Effector CD8-positive, alpha-beta T cell (primary cell): Measurements from ENCODE around the gene UFD1.
A peak's percentile ranks its signal among the peaks of the same experiment; 100 is the strongest.

Experiments used
- DNase-seq: peaks from one replicate; lab custom pipeline; 2025; lab: John Stamatoyannopoulos, UW

The UFD1 gene

DNA sequence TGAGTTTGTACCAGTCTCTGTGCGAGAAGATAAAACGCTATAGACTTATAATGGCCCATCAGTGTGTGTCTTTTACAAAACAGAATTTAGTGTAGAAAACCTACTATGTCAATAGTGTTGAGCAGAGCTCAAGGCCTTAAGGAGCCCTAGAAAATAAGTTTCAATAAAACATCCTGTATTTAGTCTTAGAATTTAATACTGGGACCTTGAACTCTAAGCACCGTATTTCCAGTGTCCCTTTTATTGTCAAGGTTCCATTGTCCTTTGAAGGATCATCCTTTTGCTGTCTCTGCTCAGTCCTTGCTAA is 17.3 kb upstream of the UFD1 start:
- DNase-seq, result no peak

DNA sequence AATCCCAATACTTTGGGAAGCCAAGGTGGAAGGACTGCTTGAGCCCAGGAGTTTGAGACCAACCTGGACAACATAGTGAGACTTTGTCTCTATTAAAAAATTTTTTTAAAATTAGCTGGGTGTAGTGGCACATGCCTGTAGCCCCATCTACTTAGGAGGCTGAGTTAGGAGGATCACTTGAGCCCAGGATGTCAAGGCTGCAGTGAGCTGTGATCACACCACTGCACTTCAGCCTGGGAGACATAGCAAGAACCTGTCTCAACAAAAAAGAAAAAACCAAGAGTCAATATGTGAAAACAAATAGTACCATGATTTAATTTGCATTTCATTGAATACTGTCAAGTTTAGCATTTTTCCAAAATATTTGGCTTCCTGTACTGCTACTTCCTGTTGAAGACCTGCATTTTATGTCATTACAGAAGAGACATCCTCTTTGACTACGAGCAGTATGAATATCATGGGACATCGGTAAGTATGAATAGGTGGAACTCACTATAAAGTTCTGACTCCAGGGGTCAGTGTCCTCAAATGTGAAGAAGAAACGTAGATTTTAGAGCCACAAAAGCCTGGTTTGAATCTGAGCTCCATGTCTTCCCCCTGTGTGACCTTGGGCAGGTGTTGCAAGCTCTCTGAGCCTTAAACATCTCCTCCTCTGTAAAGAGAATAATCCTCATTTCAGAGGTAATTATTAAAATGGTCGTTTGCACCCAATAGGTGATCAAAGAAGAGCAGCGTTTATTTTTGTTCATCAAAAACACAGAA is 16.8 kb upstream of the UFD1 start:
- no peak for DNase-seq

DNA sequence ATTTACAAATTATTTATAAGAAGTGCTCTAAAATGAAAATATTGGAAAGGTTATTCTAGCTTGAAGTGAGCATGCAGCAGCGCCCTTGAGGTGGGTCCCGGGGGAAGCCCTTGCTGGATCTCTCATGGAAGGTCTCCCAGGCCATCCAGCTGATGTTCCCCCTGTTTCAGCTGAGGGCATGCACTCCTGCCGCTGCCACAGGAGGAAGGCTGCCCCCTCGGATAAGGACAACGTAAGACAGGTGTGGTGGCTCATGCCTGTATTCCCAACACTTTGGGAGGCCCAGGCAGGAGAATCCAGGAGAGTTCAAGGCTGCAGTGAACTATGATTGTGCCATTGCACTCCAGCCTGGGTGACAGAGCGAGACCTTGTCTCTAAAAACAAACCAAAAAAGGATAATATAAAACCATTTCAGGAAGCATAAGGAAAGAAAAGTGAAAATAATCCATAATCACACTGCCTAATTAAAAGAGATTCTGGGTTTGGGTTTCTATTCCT is 15.7 kb upstream of the UFD1 start:
- no peak for DNase-seq

DNA sequence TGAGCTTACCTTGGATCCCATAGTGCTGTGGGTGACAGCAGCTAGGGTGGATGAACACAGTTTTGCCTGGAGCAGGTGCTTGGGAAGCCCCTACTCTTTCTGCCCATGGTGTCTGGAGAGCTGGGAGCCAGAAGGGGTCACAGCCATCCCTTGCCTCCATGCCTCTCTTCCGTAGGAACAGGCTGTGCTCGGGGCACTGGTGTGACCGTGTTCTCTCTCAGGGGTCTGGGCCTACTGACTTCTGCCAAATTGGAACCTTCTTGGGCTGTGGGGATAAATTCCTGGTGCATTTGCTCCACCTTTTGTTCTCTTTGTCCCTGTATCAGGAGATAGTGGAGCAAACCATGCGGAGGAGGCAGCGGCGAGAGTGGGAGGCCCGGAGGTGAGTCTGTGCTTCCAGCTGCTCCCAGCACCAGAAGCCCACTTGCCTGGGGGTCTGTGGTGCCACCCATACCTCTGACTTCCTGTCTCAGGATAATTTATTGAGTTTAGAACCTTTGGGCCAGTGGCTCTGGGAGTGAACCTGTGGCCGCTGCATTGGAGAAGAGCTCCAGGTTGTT is 15.1 kb upstream of the UFD1 start:
- no peak for DNase-seq

DNA sequence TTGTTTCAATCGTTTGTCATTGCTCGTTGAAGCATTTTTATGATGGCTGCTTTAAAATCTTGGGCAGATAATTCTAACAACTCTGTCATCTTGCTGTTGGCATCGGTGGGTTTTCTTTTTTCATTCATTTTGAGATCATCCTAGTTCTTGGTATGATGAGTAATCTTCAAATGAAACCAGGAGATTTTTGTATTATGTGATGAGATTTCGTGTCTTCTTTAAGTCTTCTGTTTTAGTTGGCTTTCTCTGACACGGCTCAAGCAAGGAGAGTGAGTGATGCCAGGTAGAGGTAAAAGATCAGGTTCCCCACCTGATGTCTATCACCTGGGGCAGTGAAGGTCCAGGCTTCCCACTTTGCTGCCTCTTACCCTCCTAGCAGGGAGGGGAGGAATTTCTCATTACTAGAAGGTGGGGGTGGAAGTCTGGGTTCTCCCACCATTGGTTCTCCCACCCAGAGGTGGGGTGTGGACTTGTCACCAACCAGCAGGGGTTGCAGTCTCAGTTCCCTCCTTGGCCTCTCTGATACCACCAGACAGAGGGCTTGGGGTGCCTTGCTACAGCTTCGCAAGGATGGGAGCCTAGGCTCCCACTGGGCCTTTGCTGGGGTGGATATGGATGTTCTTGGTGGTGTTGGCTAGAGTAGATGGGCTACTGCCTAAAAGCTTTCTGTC is 13.6 kb upstream of the UFD1 start:
- no peak for DNase-seq

DNA sequence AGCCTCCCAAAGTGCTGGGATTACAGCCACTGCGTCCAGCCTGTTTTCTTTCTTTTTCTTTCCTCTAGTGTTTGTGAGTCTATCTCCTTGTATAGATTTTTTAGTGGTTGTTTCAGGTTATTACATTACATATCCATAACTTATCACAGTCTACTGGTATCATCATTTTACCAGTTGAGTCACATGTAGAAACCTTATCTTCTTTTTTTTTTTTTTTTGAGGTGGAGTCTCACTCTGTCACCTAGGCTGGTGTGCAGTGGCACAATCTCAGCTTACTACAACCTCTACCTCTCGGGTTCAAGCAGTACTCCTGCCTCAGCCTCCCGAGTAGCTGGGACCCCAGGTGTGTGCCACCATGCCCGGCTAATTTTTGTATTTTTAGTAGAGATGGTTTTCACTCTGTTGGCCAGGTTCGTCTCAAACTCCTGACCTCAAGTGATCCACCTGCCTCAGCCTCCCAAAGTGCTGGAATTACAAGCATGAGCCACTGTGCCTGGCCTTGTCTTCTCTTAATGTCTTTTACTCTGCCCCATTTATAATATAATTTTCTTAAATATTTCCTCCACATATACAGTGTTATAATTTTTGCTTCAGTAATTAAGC is 11.7 kb upstream of the UFD1 start:
- no peak for DNase-seq

DNA sequence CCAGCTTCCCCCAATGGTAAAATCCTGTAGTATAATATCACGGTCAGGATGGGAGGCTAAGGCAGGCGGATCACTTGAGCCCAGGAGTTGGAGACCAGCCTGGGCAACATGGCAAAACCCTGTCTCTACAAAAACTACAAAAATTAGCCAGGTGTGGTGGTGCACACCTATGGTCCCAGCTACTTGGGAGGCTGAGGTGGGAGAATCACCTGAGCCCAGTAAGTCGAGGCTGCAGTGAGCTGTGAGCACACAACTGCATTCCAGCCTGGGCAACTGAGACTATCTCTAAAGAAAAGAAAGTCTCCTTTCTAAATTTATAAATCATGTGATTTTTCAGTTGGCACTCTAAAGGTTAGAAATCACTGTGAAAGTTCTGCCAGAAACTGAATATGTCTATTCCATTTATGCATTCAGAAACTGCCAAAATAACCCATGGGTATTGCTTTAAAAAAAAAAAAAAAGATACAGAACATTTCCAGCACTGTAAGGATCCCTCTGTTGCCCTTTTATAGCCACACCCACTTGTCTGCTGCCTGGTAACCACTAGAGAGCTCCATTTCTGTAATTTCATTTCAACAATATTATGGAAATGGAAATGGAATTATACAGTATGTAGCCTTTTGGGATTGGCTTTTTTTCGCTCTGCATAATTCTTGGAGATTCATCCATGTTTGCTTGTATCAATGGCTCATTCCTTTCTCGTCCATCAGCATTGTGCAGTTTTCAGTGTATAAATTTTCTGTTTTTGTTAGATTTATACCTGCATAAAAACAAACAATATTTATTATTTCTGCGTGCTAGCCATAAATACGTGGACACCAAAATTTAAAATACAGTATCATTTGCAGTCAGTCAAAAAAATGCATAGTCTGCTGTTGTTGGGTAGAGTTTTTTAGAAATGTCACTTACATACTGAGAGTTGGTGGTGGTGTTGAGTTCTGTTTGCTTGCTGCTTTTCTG is 10.2 kb upstream of the UFD1 start:
- DNase-seq, result no peak

DNA sequence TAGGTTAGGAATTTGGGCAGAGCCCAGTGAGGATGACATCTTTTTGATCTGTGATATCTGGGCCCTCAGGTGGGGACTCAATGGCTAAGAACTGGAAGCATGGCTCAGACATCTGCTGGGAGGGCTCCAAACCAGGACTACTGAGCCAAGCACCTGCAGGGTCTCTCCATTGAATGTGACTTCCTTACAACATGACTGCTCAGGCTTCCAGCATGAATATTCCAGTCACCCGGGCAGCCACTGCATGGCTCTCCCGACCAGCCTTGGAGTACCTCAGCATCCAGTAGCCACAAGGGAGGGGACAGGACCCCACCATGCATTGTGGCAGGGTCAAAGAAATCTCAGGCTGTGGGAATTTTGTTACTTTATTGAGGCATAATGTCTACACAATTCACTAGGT is 9.3 kb upstream of the UFD1 start:
- DNase-seq, result no peak

DNA sequence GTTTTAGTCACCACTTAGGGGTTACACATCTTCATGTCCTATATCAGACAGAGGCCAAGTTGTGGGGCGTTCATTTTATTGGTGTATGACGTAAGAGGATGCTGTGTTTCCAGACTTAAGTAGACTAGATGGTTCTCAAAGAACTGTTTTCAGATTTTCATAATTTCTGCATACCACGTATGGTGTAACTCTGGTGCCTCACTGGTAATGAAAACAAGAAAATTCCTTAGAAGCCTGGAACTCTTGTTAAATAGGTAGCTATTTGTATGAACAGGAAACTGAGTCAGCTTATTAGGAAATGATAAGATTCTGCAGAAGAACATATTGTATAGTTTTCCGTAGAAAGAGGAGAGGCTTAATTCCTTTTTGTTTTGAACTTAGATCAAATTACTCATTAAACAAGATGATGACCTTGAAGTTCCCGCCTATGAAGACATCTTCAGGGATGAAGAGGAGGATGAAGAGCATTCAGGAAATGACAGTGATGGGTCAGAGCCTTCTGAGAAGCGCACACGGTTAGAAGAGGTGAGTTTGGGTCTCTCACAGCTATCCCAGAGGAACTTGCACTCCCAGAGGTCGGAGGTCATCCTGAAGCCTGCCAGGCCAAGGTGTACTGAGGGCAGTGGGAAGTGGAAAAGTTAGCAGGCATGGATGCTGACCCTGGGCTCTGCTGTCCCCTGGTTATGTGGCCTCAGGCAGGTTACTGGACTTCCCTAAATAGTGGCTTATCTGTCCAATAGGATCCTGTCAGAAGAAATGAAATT is 4.7 kb upstream of the UFD1 start:
- DNase-seq, result no peak

DNA sequence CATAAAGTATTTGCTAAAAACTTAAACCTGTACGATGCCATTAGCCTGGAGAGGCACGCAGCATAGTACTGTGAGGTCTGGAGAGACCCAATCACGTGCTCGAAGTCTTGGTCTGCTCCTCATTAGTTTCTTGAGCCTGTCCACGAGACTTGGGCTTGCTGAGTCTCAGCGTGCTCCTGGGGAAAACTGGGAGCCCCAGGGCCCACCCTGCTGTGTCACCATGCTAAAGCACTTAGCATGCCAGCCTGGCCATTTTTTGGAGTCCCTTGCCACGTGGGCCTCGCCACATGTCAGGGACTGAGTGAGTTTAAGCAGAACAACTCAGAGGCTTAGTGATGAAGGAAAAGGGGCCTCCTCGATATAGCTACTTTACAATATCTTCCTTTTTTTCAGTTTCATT is 3.3 kb upstream of the UFD1 start:
- DNase-seq, result no peak

DNA sequence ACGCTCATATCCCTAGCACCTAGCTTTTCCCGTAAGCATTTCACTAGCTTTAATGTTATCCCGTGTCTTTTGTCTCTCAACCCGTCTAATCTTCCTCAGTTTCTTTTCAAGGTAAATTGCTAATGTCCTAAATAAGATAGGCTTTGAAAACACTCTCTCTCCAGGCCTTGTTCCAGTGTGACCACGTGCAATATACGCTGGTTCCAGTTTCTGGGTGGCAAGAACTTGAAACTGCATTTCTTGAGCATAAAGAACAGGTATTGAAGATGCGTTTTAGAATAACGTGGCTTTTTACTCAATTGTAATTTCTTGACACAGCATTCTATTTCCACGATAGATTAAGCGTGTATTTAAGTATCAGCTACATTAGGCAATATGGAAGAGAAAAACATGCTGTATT is 1.8 kb upstream of the UFD1 start:
- no peak for DNase-seq

DNA sequence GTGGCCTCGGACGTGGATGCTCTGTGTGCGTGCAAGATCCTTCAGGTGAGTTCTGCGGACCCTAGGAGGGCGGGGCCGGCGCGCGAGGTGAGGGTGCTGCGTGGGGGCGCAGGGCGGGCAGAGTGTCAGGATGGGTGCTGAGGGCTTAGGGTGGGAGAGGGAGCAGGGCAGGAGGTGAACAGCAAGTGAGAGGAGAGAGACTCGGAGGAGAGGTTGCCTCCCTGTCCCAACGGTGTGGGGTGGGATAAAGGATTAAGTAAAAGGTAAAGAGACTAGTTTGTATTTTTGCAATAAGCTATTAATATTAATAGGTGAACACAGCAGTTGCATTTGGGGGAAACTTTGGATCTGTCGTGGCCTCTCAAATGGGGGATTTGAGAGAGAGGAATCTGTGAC is 1.2 kb upstream of the UFD1 start:
- DNase-seq, result no peak

DNA sequence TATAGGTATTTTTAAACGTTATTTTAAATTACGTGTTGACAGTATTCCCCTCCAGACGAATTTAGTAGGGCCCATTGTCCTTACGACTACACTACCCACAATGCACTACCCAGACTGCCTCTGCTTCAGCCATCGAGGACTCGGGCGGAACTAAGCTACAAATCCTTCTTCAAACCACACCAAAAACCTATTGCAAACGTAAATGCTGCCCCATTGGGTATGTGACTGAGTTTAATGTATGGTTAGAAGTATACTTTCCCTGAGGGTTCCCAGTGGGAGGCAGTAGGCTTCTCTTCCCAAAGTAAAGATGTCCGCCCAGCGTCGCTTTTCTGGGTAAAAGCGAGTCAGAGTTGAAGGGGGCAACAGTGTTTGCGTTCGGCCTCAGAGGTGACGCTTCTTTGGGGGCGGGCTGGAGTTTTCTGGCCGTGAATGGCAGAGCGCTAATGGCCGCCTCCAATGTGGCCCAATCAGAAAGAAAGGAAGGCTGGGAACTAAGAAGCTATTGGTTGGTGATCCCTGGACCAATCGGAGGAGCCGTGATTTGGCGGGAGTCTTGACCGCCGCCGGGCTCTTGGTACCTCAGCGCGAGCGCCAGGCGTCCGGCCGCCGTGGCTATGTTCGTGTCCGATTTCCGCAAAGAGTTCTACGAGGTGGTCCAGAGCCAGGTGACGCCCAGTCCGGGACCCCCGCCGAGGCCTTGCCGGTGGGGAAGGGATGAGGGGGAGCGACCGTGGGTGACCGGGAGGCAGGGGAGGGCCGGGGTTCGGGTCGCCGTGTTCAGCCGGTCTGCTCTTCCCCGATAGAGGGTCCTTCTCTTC is 571 bp upstream of the UFD1 start, which contains the start of gene CDC45:
Gene CDC45 (plus strand): TSS at position 566 of the 818 bp plus-strand sequence. CDS start 49 bp downstream, at position 615.
- DNase-seq, result peak; percentile 87

DNA sequence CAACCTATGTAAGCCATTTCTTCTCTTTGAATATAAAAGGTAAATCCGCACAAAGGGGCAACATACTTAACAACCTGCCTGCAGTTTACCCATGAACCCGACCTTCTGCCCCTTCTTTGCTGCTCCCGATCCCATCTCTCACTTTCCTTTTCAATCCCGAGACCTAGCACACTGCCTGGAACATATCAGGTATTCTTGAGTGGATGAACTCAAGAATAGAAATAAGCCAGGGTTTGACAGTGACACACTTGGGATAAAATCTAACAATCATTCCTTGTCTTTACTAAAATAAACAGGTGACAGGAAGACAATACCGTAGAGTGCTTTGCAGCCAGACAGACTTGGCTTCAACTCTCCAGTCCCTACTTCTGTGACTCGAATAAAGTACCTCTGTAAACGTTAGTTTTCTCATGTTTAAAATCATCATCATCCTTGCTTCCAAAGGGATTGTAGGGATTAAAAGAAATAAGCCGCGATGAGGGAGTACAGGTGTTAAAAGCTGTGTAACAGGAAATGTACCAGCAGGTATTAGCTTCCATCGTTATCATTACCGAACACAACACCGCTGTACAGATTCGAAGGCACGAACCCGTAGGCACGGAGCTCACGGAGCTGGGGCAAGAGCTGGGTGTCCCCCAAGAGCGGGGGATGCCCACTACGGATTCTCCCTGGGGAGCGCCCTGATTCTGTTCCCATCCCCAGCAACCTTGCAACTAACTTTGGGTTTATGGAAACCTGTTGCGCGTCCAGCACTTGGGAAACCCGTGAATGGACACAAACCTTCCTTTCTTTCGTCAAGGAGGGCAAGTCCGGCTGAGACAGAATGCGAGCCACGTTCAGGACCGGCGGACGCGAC is 720 bp downstream of the UFD1 start:
- DNase-seq, result peak; percentile 28

DNA sequence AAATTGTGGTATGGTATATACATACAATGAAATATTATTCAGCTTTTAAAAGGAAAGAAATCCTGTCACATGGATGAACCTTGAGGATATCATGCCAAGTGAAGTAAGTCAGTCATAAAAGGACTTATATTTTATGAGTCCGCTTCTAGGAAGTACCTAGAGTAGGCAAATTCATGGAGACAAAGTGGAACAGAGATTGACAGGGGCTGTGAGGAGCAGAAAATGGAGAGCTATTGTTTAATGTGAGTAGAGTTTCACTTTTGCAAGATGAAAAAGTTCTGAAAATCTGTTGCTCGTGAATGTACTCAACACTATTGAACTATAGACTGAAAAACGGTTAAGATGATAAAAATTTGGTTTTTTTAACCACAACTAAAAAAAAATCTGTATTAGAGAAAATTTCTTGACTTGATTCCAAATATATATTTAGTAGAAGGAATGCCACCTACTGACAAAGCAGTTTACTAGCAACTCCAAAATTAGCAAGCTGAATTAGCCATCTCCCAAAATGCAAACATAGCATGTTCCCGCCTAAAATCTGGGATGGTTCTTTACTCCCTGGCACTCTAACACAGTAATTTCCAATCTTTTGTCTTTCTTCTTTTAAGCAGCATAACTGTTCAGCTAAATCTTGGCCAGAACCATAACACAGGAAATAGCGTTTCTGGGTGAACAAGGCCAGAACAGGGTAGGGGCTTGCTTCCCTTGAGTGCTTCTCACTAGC is 1.5 kb downstream of the UFD1 start:
- no peak for DNase-seq

DNA sequence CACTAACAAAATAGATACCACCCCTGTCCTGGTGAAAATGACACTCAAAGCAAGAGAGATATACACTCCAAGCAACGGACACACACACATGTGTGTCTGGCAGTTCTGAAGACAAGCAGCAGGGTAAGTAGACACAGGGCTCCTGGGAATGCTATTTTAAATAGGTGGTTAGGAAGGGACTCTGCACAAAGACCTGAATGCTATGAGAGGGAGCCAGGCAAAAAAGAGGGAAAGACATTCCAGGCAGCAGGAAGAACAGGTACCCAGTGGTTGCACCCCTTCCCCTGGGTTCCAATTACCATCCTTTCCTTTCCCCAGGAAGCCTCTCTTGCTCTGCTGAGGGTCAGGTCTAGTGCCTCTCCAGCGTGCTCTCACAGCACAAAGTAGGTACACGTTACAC is 3.0 kb downstream of the UFD1 start:
- DNase-seq, result no peak

DNA sequence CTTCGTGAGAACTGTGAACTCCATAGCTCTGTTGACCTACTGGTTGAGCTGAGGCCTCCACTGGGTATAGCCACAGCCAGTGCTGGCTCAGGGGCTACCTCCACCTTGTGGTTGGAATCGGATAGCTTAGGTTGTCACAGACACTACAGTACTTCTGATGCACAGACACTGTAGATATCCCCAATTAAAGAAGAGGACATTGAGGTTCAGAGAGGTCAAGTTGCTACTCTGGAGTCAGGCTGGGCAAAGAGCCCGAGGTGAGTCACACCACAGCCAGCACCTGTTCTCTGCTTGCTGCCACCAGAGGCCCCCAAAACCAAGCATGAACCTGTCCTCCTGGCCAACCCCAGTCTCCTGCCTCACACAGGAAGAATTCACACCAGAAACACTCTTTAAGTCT is 5.4 kb downstream of the UFD1 start:
- no peak for DNase-seq

DNA sequence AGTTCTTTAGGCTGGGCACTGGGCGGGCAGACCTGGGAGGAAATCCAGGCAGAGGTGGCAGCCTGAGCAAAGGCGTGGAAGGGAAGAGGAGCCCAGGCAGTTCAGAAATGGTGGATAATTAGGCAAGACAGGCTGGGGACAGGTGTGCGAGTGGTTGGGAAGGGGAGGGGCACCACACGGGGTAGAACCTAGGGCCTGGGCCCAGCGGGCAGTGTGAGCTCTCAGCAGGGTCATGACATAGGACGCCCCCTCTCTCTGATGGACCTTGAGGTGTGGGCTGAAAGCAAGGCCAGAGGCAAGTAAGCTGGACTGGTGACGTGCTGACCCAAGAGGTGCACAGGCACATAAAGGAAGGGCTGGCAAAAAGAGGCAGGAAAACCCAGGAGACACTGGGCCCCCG is 6.8 kb downstream of the UFD1 start:
- DNase-seq, result no peak
